Sigmoid colon (tissue), 4 donors: ENCODE measurements around the gene WDFY1.

Source experiments
- CTCF ChIP-seq, 4 experiments: fragments of 450-650 bp in 3 of 4; fragments of 200-600 bp in 1 of 4; IDR thresholded peaks; one replicate each; pipeline ENCODE4 v1.5.1; 2016 to 2019; ENCODE audit warnings: antibody characterized with exemption in 4 of 4, mild to moderate bottlenecking in 3 of 4, moderate library complexity in 2 of 4
- EP300 ChIP-seq, 4 donors: sonication (generic); formaldehyde crosslinking; IDR thresholded peaks; one replicate each; pipeline ENCODE4 v1.6.1; 2017; ENCODE audit warnings: antibody characterized with exemption in 4 of 4
- POLR2A ChIP-seq, 2 donors: fragments of 450-650 bp; IDR thresholded peaks; one replicate each; pipeline ENCODE4 v1.6.1; 2016; ENCODE audit warnings: antibody characterized with exemption in 2 of 2, mild to moderate bottlenecking in 2 of 2, moderate library complexity in 2 of 2
- POLR2AphosphoS5 ChIP-seq, 4 donors: sonication (generic); formaldehyde crosslinking; IDR thresholded peaks; one replicate each; pipeline ENCODE4 v1.6.1; 2017; ENCODE audit warnings: antibody characterized with exemption in 4 of 4

DNA sequence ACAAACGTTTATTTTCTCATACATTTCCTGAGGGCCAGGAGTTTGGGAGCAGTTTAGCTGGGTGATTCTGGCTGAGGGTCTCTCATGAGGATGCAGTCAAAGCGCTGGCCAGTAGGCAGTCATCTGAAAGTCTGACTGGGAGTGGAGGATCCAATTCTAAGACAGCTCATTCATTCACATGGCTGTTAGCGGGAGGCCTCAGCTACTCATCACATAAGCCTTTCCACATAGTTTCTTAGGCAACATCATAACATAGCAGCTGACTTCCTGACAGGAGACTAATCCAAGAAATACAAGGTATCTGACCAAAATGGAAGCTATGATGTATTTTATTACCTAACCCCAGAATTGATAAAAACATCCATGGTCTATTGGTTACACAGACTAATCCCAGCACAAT is 9.3 kb upstream of the WDFY1 start:
- no peak for TF ChIP-seq CTCF (IDR thresholded peaks at IDR 0.05)
- no peak for TF ChIP-seq POLR2A (IDR thresholded peaks at IDR 0.05)
- TF ChIP-seq POLR2AphosphoS5 (IDR thresholded peaks at IDR 0.05): no peak
- no peak for TF ChIP-seq EP300 (IDR thresholded peaks at IDR 0.05)
